GM23248 (cell line): ENCODE data around the gene LYZL2.

Experiments used
- EZH2 ChIP-seq: fragments of 200-600 bp; sonication (generic); IDR thresholded peaks from 2 replicates; pipeline ENCODE4 v1.6.1; 2018; ENCODE audit warnings: antibody characterized with exemption, mild to moderate bottlenecking; ENCODE audit not compliant: insufficient read depth, poor library complexity, severe bottlenecking
- EZH2phosphoT487 ChIP-seq: fragments of 200-600 bp; sonication (generic); IDR thresholded peaks from 2 replicates; pipeline ENCODE4 v1.6.1; 2018; ENCODE audit warnings: antibody characterized with exemption, moderate library complexity, mild to moderate bottlenecking, low read depth; ENCODE audit not compliant: insufficient read depth

DNA sequence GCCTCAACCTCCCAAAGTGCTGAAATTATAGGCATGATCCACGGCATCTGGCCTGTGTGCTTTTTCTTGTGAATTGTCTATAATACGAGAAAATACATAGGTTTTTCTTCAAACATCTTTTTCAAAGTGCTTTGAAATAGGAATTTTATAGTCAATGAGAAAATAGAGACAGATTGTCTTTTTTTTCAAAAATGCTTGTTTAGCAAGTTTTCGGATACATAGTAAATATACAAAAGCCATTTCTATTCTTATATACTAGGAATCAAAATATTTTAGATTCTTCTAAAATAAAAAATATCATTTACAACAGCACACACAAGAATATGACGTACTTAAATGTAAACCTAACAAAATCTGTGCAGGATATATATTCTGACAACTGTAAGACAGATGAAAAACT lies 1.6 kb upstream of the LYZL2 start:
- TF ChIP-seq EZH2phosphoT487, result no peak
- TF ChIP-seq EZH2, result no peak
